Muscle layer of duodenum (tissue), 2 donors: Measurements from ENCODE around the gene ZNF662.

Experiments used
- H3K27ac ChIP-seq: one replicate; pipeline ENCODE4 v1.7.0; 2013; ENCODE audit warnings: mild to moderate bottlenecking, low read length
- H3K27me3 ChIP-seq: one replicate; pipeline ENCODE4 v1.7.0; 2013; ENCODE audit warnings: low read depth, mild to moderate bottlenecking, control low read depth, low read length
- H3K36me3 ChIP-seq, 2 donors: one replicate each; pipeline ENCODE4 v1.7.0; 2013; ENCODE audit warnings: low read length in 2 of 2, control low read depth in 1 of 2, mild to moderate bottlenecking in 1 of 2; ENCODE audit not compliant: insufficient read depth in 2 of 2, control insufficient read depth in 1 of 2
- H3K4me1 ChIP-seq, 2 donors: one replicate each; pipeline ENCODE4 v1.7.0; 2013; ENCODE audit warnings: low read length in 2 of 2, mild to moderate bottlenecking in 2 of 2, control low read depth in 1 of 2, moderate library complexity in 1 of 2; ENCODE audit not compliant: insufficient read depth in 2 of 2, control insufficient read depth in 1 of 2
- H3K4me3 ChIP-seq, 2 donors: one replicate each; pipeline ENCODE4 v1.7.0; 2013; ENCODE audit warnings: low read length in 2 of 2, low read depth in 1 of 2, mild to moderate bottlenecking in 1 of 2
- H3K9me3 ChIP-seq, 2 donors: one replicate each; pipeline ENCODE4 v1.7.0; 2013; ENCODE audit warnings: low read length in 2 of 2, control low read depth in 1 of 2, mild to moderate bottlenecking in 1 of 2; ENCODE audit not compliant: control insufficient read depth in 1 of 2
- donor health status: healthy.

ZNF662 gene

GRCh38 chr3:42942693-42943092 lies 36.8 kb downstream of the ZNF662 start:
- no peak overlapping the region for H3K27ac ChIP-seq
- no peak overlapping the region for H3K4me3 ChIP-seq
- no peaks in the 10 kb centered on the region for H3K4me1 ChIP-seq
- H3K27me3 ChIP-seq = no peaks in the 10 kb centered on the region
- H3K9me3 ChIP-seq = no peaks in the 10 kb centered on the region
- peaks cover 0 to 30% of the 10 kb centered on the region in 2 donors for H3K36me3 ChIP-seq

GRCh38 chr3:42946050-42946449 lies 40.1 kb downstream of the ZNF662 start:
- H3K4me3 ChIP-seq = no peak overlapping the region
- no peaks in the 10 kb centered on the region for H3K9me3 ChIP-seq
- H3K36me3 ChIP-seq = peaks cover 0 to 13% of the 10 kb centered on the region in 2 donors
- H3K27me3 ChIP-seq = no peaks in the 10 kb centered on the region
- H3K27ac ChIP-seq = no peak overlapping the region
- H3K4me1 ChIP-seq = no peaks in the 10 kb centered on the region

GRCh38 chr3:42957573-42957972 lies 51.6 kb downstream of the ZNF662 start:
- H3K9me3 ChIP-seq = no peaks in the 10 kb centered on the region
- H3K4me1 ChIP-seq = peaks cover 0 to 7% of the 10 kb centered on the region in 2 donors
- no peak overlapping the region for H3K4me3 ChIP-seq
- H3K36me3 ChIP-seq = no peaks in the 10 kb centered on the region
- H3K27ac ChIP-seq = no peak overlapping the region
- no peaks in the 10 kb centered on the region for H3K27me3 ChIP-seq

- no peak overlapping the region for H3K4me3 ChIP-seq
- H3K27me3 ChIP-seq = no peaks in the 10 kb centered on the region
- no peaks in the 10 kb centered on the region for H3K9me3 ChIP-seq
- H3K27ac ChIP-seq = no peak overlapping the region
- H3K4me1 ChIP-seq = peaks cover 0 to 7% of the 10 kb centered on the region in 2 donors
- H3K36me3 ChIP-seq = no peaks in the 10 kb centered on the region
Observed at GRCh38 chr3:42960282-42960681, 54.3 kb downstream of the ZNF662 start.

GRCh38 chr3:42960786-42961185 lies 54.8 kb downstream of the ZNF662 start:
- Histone ChIP-seq H3K27me3 (no peaks in the 10 kb centered on the region), H3K36me3 (no peaks in the 10 kb centered on the region), H3K27ac (no peak overlapping the region), H3K4me1 (peaks cover 0 to 7% of the 10 kb centered on the region in 2 donors), H3K4me3 (no peak overlapping the region), H3K9me3 (no peaks in the 10 kb centered on the region)

GRCh38 chr3:42961633-42962032 lies 55.7 kb downstream of the ZNF662 start:
- no peak overlapping the region for H3K4me3 ChIP-seq
- no peaks in the 10 kb centered on the region for H3K27me3 ChIP-seq
- H3K27ac ChIP-seq = no peak overlapping the region
- H3K9me3 ChIP-seq = no peaks in the 10 kb centered on the region
- H3K36me3 ChIP-seq = no peaks in the 10 kb centered on the region
- H3K4me1 ChIP-seq = peaks cover 0 to 7% of the 10 kb centered on the region in 2 donors

- Histone ChIP-seq H3K9me3 (no peaks in the 10 kb centered on the region), H3K36me3 (no peaks in the 10 kb centered on the region), H3K4me3 (no peak overlapping the region), H3K27me3 (no peaks in the 10 kb centered on the region), H3K27ac (no peak overlapping the region), H3K4me1 (peaks cover 0 to 7% of the 10 kb centered on the region in 2 donors)
Observed at GRCh38 chr3:42963269-42963668, 57.3 kb downstream of the ZNF662 start.

GRCh38 chr3:42964266-42964665 lies 58.3 kb downstream of the ZNF662 start:
- Histone ChIP-seq H3K27ac (no peak overlapping the region), H3K36me3 (no peaks in the 10 kb centered on the region), H3K4me3 (no peak overlapping the region), H3K27me3 (no peaks in the 10 kb centered on the region), H3K9me3 (no peaks in the 10 kb centered on the region), H3K4me1 (peaks cover 0 to 7% of the 10 kb centered on the region in 2 donors)
